Naive thymus-derived CD4-positive, alpha-beta T cell (primary cell): ENCODE results near the gene GPR141. TPM values are rescaled to one million over a fixed set of nuclear protein-coding genes. Genes with fewer than 3 reads are reported as not detected.
A peak's percentile ranks its signal among the peaks of the same experiment; 100 is the strongest.

Source experiments
- ATAC-seq: fragments of 150-1000 bp; cut with Tn5 transposase; 2 replicates; pipeline ENCODE4 v1.10.0; 2021; ENCODE audit warnings: mild to moderate bottlenecking, moderate library complexity
- CTCF ChIA-PET: fragments of 350-600 bp; sonication (Branson Sonifier 250); formaldehyde crosslinking; loops from one replicate; lab custom pipeline; 2021; ENCODE audit warnings: antibody characterized with exemption; lab: Charles Lee
- POLR2A ChIA-PET: fragments of 350-600 bp; sonication (Branson Sonifier 250); formaldehyde crosslinking; loops from one replicate; lab custom pipeline; 2021; ENCODE audit warnings: antibody characterized with exemption, inconsistent platforms; lab: Charles Lee
- DNase-seq, 9 donors: peaks; one replicate each; pipeline versions ENCODE4 v3.0.0 to v3.0.0-alpha.2; 2020 to 2022; ENCODE audit warnings: mixed read lengths in 1 of 9
- H3K27ac ChIP-seq: one replicate; pipeline ENCODE4 v1.7.0; 2013; ENCODE audit warnings: mild to moderate bottlenecking, low read depth, low read length, moderate library complexity
- H3K27me3 ChIP-seq, 2 donors: one replicate each; pipeline ENCODE4 v1.7.0; 2013; ENCODE audit warnings: low read length in 2 of 2, mild to moderate bottlenecking in 2 of 2, moderate library complexity in 2 of 2; ENCODE audit not compliant: control insufficient read depth in 2 of 2, insufficient read depth in 2 of 2
- H3K36me3 ChIP-seq, 3 experiments: 1 replicate in 2 of 3; 2 replicates in 1 of 3; pipeline ENCODE4 v1.7.0; 2013; ENCODE audit warnings: low read length in 3 of 3, mild to moderate bottlenecking in 3 of 3, moderate library complexity in 1 of 3; ENCODE audit not compliant: insufficient read depth in 3 of 3, control insufficient read depth in 2 of 3
- H3K4me1 ChIP-seq, 2 donors: one replicate each; pipeline ENCODE4 v1.7.0; 2013; ENCODE audit warnings: low read length in 2 of 2, mild to moderate bottlenecking in 2 of 2, moderate library complexity in 1 of 2; ENCODE audit not compliant: control insufficient read depth in 2 of 2, insufficient read depth in 2 of 2
- H3K4me3 ChIP-seq: 2 replicates; pipeline ENCODE4 v1.7.0; 2013; ENCODE audit warnings: mild to moderate bottlenecking, low read length
- H3K9me3 ChIP-seq, 3 experiments: 1 replicate in 2 of 3; 2 replicates in 1 of 3; pipeline ENCODE4 v1.7.0; 2013; ENCODE audit warnings: low read length in 3 of 3; ENCODE audit not compliant: control insufficient read depth in 2 of 3
- H3K27ac Mint-ChIP-seq, 9 donors: one replicate each; pipeline ENCODE4 v1.8.0; 2020 to 2022; ENCODE audit warnings: mixed read lengths in 9 of 9, mild to moderate bottlenecking in 8 of 9, moderate library complexity in 5 of 9, inconsistent platforms in 2 of 9
- H3K27me3 Mint-ChIP-seq, 5 donors: one replicate each; pipeline ENCODE4 v1.8.0; 2021 to 2022; ENCODE audit warnings: mixed read lengths in 5 of 5, mild to moderate bottlenecking in 1 of 5
- H3K36me3 Mint-ChIP-seq, 5 donors: one replicate each; pipeline ENCODE4 v1.8.0; 2020 to 2022; ENCODE audit warnings: mixed read lengths in 5 of 5, mild to moderate bottlenecking in 3 of 5, inconsistent platforms in 1 of 5
- H3K4me1 Mint-ChIP-seq, 7 donors: one replicate each; pipeline ENCODE4 v1.8.0; 2020 to 2022; ENCODE audit warnings: mixed read lengths in 7 of 7, mild to moderate bottlenecking in 3 of 7, inconsistent platforms in 1 of 7
- H3K4me3 Mint-ChIP-seq, 10 donors: one replicate each; pipeline ENCODE4 v1.8.0; 2020 to 2022; ENCODE audit warnings: mild to moderate bottlenecking in 10 of 10, mixed read lengths in 10 of 10, moderate library complexity in 6 of 10, inconsistent platforms in 2 of 10
- H3K9me3 Mint-ChIP-seq, 11 donors: one replicate each; pipeline ENCODE4 v1.8.0; 2020 to 2022; ENCODE audit warnings: mixed read lengths in 11 of 11, mild to moderate bottlenecking in 4 of 11, inconsistent platforms in 1 of 11, moderate library complexity in 1 of 11
- intact Hi-C, 2 donors: fragments of 100-400 bp; cut with micrococcal nuclease; formaldehyde crosslinking; loops; one replicate each; pipeline ENCODE4 v1.15.1; 2023
- polyA plus RNA-seq, 2 donors: library from polyadenylated mRNA; unstranded; fragments of 300-500 nt; fragmentation: Illumina TruSeq; gene quantifications; one replicate each; pipeline ENCODE4 v1.2.3, GENCODE V29; 2021
- total RNA-seq, 6 experiments: library from RNA in 5 of 6; stranded (reverse) in 5 of 6; gene quantifications; 1 replicate in 5 of 6; 2 replicates in 1 of 6; pipeline ENCODE4 v1.2.3 and lab custom pipeline; 2021 to 2026

The GPR141 gene
- total and polyA plus RNA-seq, 7 experiments from 2014 or later = 0.38 to 16.4 (median 1.1) TPM; not detected in 4

- H3K27ac ChIP-seq = no peak overlapping the region
- H3K27me3 Mint-ChIP-seq = peaks cover 0 to 23% (median 12%) of the 10 kb centered on the region in 5 donors
- H3K4me3 ChIP-seq = no peak overlapping the region
- ChIA-PET POLR2A (no interaction called here), CTCF (no interaction called here)
- H3K4me1 Mint-ChIP-seq = peaks cover 0 to 4% (median 0%) of the 10 kb centered on the region in 7 donors
- no peak overlapping the region for H3K27ac Mint-ChIP-seq
- no peaks in the 10 kb centered on the region for H3K4me1 ChIP-seq
- H3K4me3 Mint-ChIP-seq = no peak overlapping the region
- H3K36me3 Mint-ChIP-seq = no peaks in the 10 kb centered on the region
- no peaks in the 10 kb centered on the region for H3K27me3 ChIP-seq
- ATAC-seq = no peak
- peaks cover 0 to 1% (median 0%) of the 10 kb centered on the region in 11 donors for H3K9me3 Mint-ChIP-seq
- H3K36me3 ChIP-seq = no peaks in the 10 kb centered on the region
- DNase-seq = no peak
- intact Hi-C loops = no loop called here
- no peaks in the 10 kb centered on the region for H3K9me3 ChIP-seq
Measured at GRCh38 chr7:37758501-37759045, 75.0 kb downstream of the GPR141 start.

DNA sequence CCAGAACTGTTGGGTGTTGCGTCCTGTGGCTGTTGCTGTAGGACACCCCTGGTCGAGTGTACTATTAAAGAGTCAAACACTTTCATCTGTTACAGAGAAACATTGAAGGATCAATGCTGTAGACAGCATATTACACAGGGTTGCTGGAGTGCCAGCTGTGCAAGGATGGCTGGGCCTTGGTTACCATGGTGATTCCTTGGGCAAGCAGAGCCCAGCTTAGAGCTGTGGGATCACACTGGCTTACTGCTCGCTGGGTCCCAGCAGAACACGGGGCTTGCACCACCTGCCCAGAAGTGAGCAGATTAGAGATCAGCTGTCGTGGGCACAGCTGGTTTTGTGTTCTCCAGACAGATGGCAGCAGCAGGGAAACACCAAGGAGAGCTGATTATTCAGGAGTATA is 76.0 kb downstream of the GPR141 start:
- Mint-ChIP-seq H3K4me1 (peaks cover 0 to 4% (median 0%) of the 10 kb centered on the region in 7 donors), H3K27ac (no peak overlapping the region), H3K27me3 (peaks cover 4 to 23% (median 12%) of the 10 kb centered on the region in 5 donors), H3K4me3 (no peak overlapping the region), H3K9me3 (peaks cover 0 to 6% (median 0%) of the 10 kb centered on the region in 11 donors), H3K36me3 (no peaks in the 10 kb centered on the region)
- no peak for ATAC-seq
- Histone ChIP-seq H3K36me3 (no peaks in the 10 kb centered on the region), H3K27ac (no peak overlapping the region), H3K4me3 (no peak overlapping the region), H3K9me3 (no peaks in the 10 kb centered on the region), H3K4me1 (no peaks in the 10 kb centered on the region), H3K27me3 (no peaks in the 10 kb centered on the region)
- intact Hi-C loops = no loop called here
- POLR2A ChIA-PET = no interaction called here
- CTCF ChIA-PET = no interaction called here
- DNase-seq = no peak

DNA sequence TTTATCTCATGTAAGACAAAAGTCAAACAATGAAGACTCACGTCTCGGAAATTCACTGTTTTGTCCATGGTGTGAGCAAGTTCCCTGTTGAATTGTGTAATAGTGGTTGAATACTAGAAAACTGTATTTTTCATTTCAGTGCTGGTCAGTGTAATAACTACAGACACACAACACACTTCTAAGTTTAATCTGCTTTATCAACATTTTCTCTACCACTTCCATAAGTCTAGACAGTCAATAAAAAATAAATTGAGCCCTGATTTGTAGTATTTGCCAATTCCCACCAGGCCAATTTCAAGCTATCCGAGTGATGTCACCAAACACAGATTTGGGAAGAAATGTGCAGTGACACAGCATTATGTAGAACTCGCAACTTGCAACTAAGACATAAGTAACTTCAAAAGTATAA is 81.9 kb downstream of the GPR141 start:
- no peak for DNase-seq
- Mint-ChIP-seq H3K9me3 (peaks cover 0 to 6% (median 0%) of the 10 kb centered on the region in 11 donors), H3K27me3 (peaks cover 4 to 27% (median 9%) of the 10 kb centered on the region in 5 donors), H3K4me3 (no peak overlapping the region), H3K27ac (no peak overlapping the region), H3K4me1 (peaks cover 0 to 14% (median 0%) of the 10 kb centered on the region in 7 donors), H3K36me3 (no peaks in the 10 kb centered on the region)
- CTCF ChIA-PET = no interaction called here
- H3K27me3 ChIP-seq = no peaks in the 10 kb centered on the region
- no peaks in the 10 kb centered on the region for H3K9me3 ChIP-seq
- no peaks in the 10 kb centered on the region for H3K36me3 ChIP-seq
- POLR2A ChIA-PET = no interaction called here
- ATAC-seq = no peak
- H3K27ac ChIP-seq = no peak overlapping the region
- intact Hi-C loops = no loop called here
- no peaks in the 10 kb centered on the region for H3K4me1 ChIP-seq
- H3K4me3 ChIP-seq = no peak overlapping the region

GRCh38 chr7:37765872-37766525 is 82.4 kb downstream of the GPR141 start:
- ChIA-PET CTCF (no interaction called here), POLR2A (no interaction called here)
- peak overlapping the region in 2 of 9 donors; percentile 36 to 62 for H3K27ac Mint-ChIP-seq
- Histone ChIP-seq H3K9me3 (no peaks in the 10 kb centered on the region), H3K27me3 (no peaks in the 10 kb centered on the region), H3K36me3 (no peaks in the 10 kb centered on the region), H3K4me1 (no peaks in the 10 kb centered on the region), H3K27ac (no peak overlapping the region), H3K4me3 (no peak overlapping the region)
- peaks cover 0 to 6% (median 0%) of the 10 kb centered on the region in 11 donors for H3K9me3 Mint-ChIP-seq
- no peak for DNase-seq
- intact Hi-C loops = no loop called here
- ATAC-seq = peak; percentile 70
- peak overlapping the region in 1 of 10 donors; percentile 2 for H3K4me3 Mint-ChIP-seq
- H3K4me1 Mint-ChIP-seq = peaks cover 0 to 14% (median 0%) of the 10 kb centered on the region in 7 donors
- no peaks in the 10 kb centered on the region for H3K36me3 Mint-ChIP-seq
- peaks cover 4 to 28% (median 5%) of the 10 kb centered on the region in 5 donors for H3K27me3 Mint-ChIP-seq

GRCh38 chr7:37768611-37769010 is 85.0 kb downstream of the GPR141 start:
- Histone ChIP-seq H3K27ac (no peak overlapping the region), H3K4me1 (no peaks in the 10 kb centered on the region), H3K4me3 (no peak overlapping the region), H3K9me3 (no peaks in the 10 kb centered on the region), H3K36me3 (no peaks in the 10 kb centered on the region), H3K27me3 (no peaks in the 10 kb centered on the region)
- Mint-ChIP-seq H3K9me3 (peaks cover 0 to 11% (median 0%) of the 10 kb centered on the region in 11 donors), H3K27me3 (peaks cover 0 to 16% (median 4%) of the 10 kb centered on the region in 5 donors), H3K4me1 (peaks cover 0 to 14% (median 0%) of the 10 kb centered on the region in 7 donors), H3K27ac (no peak overlapping the region), H3K36me3 (no peaks in the 10 kb centered on the region), H3K4me3 (no peak overlapping the region)
- intact Hi-C loops = no loop called here
- ATAC-seq (no peak), DNase-seq (no peak)
- ChIA-PET POLR2A (no interaction called here), CTCF (no interaction called here)

GRCh38 chr7:37769291-37769690 is 85.7 kb downstream of the GPR141 start:
- peaks cover 0 to 16% (median 4%) of the 10 kb centered on the region in 5 donors for H3K27me3 Mint-ChIP-seq
- H3K36me3 ChIP-seq = no peaks in the 10 kb centered on the region
- peaks cover 0 to 14% (median 0%) of the 10 kb centered on the region in 7 donors for H3K4me1 Mint-ChIP-seq
- POLR2A ChIA-PET = no interaction called here
- H3K27me3 ChIP-seq = no peaks in the 10 kb centered on the region
- no peaks in the 10 kb centered on the region for H3K9me3 ChIP-seq
- CTCF ChIA-PET = no interaction called here
- intact Hi-C loops = no loop called here
- no peak overlapping the region for H3K27ac ChIP-seq
- no peaks in the 10 kb centered on the region for H3K4me1 ChIP-seq
- ATAC-seq (no peak), DNase-seq (no peak)
- H3K9me3 Mint-ChIP-seq = peaks cover 0 to 8% (median 0%) of the 10 kb centered on the region in 11 donors
- H3K4me3 ChIP-seq = no peak overlapping the region
- no peaks in the 10 kb centered on the region for H3K36me3 Mint-ChIP-seq
- no peak overlapping the region for H3K4me3 Mint-ChIP-seq
- H3K27ac Mint-ChIP-seq = no peak overlapping the region

GRCh38 chr7:37769726-37770125 is 86.2 kb downstream of the GPR141 start:
- H3K4me3 Mint-ChIP-seq = no peak overlapping the region
- H3K4me1 Mint-ChIP-seq = peaks cover 0 to 14% (median 0%) of the 10 kb centered on the region in 7 donors
- POLR2A ChIA-PET = no interaction called here
- DNase-seq (no peak), ATAC-seq (no peak)
- H3K27me3 ChIP-seq = no peaks in the 10 kb centered on the region
- H3K27ac Mint-ChIP-seq = no peak overlapping the region
- no peaks in the 10 kb centered on the region for H3K36me3 ChIP-seq
- no peak overlapping the region for H3K4me3 ChIP-seq
- CTCF ChIA-PET = no interaction called here
- peaks cover 0 to 16% (median 4%) of the 10 kb centered on the region in 5 donors for H3K27me3 Mint-ChIP-seq
- peaks cover 0 to 6% (median 0%) of the 10 kb centered on the region in 11 donors for H3K9me3 Mint-ChIP-seq
- no peaks in the 10 kb centered on the region for H3K4me1 ChIP-seq
- no peak overlapping the region for H3K27ac ChIP-seq
- H3K36me3 Mint-ChIP-seq = no peaks in the 10 kb centered on the region
- no peaks in the 10 kb centered on the region for H3K9me3 ChIP-seq
- intact Hi-C loops = no loop called here
